GM12873 (cell line): Measurements from ENCODE around the gene TPD52L2.

Source experiments
- TF ChIP-seq, protein P1 (sequence below): IDR thresholded peaks from 2 replicates; pipeline ENCODE4 v1.5.1; 2012; ENCODE audit warnings: low read depth, mild to moderate bottlenecking, moderate library complexity, low read length, control low read depth; ENCODE audit not compliant: insufficient read depth; ENCODE audit errors: missing control alignments

The TPD52L2 gene

DNA sequence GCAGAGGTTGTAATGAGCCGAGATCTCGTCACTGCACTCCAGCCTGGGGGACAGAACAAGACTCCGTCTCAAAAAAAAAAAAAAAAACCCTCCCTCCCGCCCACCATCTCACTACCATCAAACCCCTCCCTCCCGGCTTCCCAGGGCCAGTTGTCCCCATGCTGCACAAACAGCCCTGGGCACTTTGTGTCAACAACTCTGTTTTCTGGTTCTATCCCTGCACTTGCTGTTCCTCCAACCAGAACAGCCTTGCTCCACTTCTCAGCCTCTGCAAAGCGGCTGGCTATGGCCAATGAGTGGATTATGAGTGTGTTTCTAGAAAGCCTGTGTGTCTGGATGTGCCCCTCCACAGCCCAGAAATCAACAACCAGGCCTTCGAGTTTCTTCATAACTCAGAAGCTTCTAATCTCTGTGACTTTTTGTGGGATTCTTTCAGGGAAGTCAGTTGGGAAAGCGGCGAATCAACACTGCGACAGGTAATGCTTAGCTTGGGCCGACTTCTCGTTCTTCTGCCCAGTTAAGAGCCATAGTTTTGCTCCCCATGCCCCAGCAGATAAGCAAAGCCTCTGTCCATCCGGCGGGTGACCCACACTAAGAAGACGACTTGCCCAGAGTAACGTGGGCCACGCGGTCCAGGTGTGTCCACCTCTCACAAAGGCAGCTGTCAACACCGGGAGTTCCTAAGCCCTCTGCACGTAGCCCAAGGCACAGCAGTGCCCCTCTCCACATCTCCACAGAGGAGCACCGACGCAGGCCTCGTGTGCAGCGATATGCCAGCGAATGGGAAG is 39.5 kb upstream of the TPD52L2 start:
- TF ChIP-seq, protein P1, sequence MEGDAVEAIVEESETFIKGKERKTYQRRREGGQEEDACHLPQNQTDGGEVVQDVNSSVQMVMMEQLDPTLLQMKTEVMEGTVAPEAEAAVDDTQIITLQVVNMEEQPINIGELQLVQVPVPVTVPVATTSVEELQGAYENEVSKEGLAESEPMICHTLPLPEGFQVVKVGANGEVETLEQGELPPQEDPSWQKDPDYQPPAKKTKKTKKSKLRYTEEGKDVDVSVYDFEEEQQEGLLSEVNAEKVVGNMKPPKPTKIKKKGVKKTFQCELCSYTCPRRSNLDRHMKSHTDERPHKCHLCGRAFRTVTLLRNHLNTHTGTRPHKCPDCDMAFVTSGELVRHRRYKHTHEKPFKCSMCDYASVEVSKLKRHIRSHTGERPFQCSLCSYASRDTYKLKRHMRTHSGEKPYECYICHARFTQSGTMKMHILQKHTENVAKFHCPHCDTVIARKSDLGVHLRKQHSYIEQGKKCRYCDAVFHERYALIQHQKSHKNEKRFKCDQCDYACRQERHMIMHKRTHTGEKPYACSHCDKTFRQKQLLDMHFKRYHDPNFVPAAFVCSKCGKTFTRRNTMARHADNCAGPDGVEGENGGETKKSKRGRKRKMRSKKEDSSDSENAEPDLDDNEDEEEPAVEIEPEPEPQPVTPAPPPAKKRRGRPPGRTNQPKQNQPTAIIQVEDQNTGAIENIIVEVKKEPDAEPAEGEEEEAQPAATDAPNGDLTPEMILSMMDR, result no peak

DNA sequence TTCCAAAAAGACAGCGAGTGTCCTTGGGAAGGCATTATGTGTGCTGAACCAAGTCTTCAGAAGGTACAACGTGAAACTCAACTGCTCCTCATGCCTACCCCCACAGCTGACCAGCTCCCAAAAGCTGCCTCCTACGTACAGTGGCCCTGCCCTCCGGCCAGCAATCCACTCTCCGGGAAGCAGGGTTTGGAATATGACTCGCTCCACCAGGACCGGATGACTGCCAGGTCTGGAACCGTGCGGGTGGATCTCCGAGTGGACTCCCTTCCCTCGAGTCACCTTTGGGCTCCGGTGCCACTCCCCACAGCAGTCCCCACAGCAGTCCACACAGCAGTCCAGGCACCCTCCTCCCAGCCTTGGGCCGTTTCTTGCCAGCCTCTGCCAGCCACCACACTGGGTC is 38.3 kb upstream of the TPD52L2 start:
- TF ChIP-seq, protein P1, result no peak

DNA sequence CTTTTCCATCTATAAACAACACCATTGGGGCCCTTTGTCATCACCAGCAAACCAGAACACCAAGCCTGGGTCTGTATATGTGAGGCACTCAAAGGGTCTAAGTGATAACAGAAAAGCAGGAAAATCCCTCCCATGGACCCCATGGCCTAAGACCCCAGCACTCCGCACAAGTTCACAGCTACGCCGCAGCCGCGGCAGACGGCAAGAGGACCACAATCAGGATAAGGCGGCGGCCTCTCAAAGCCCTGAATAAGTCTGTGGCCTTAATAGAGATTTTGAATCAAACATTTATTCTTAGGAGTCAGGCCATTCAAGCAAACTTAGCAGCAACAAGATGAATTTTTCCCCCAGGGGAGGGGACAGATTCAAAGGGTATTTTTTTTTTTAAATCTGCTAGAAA is 36.9 kb upstream of the TPD52L2 start:
- TF ChIP-seq, protein P1, result no peak

DNA sequence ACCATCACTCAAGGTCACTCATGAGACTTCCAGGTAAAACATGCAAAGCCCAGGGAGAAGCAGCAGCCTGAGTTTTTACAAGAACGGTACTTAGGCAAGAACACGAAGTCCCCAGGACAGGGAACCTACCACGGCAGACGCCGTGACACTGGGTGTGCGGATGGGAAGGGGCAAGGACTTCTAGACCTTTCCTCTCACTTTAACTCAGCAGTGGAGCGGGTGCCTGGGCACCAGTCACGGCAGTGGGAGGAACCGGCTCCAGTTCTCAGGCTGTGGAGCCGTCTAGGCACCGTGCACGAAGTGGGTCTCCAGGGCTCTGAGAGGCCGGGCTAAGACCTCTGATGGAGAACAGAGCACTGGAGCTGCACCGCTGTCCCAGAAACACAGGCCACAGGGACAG is 36.5 kb upstream of the TPD52L2 start:
- TF ChIP-seq, protein P1, result no peak

DNA sequence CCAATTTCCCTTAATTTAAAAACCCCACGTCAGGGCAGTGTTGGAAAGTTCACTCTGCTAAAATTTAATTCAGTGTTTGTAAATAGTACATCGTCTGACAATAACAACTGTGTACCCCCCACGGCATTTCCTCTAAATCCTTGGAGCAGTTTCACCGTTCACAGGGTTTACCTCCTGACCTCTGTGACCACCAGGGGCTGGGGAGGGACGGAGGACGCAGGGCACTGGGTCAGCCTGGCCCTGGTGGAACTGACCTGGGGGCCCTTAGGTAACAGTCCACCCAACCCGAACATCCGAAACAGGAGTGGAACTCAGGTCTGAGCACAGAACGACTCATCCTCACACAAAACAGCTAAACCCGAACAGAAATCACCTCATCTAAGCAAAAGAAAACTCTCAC is 36.1 kb upstream of the TPD52L2 start:
- TF ChIP-seq, protein P1, result no peak

DNA sequence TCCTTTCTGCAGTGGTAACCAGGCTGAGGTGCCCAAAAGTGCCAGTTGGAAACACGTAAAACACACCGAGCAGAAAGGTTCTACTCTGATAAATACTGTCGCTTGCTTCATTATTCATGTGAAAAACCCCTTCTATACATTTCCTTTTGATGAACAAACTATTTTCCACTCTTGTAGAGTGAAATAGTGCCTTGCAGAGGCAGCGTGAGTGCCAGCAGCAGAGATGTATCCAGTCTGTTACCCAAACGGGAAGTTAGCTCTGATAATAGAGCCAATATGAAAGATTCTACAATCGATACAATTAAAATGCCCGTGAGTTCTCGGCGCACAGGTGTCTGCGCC is 35.5 kb upstream of the TPD52L2 start:
- TF ChIP-seq, protein P1, result no peak

DNA sequence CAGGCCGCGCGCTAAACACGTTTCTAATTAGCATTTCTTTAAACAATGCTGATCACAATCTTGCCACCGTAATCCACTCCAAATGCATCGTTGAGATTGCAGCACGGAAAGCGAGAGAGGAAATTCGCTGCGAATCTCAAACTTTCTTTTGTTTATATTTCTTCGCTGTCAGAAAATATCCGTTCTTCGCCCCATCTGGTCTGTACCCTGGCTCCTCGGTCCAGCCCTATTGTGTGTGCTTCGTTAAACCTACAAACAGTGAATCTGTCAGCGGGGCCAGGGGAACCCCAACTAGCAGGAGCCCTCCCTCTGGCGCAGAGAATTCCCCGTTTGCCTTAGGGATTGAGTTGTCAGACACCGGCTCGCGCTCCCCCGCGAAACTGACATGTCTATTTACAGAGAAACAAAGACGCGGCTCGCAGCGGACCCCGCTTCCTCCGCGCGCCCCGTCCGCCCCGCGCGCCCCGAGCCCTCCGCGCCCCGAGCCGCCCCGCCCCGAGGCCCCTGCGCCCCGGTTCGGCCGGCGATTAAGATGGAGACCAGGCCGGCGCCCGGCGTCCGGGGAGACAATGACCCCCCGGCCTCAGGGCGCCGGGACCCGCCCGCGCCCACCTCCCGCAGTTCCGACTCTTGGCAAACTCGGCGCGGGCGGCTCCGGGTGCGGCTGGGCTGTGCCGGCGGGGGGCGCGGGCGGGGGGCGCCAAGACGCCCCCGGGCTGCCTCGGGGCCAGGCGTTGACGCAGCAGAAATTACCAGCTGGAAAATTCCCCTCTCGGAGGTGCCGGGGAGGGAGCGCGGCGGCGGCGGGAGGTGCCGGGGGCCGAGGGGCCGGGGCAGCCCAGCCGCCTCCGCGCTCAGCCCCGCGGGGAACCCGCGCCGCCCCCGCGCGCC is 34.9 kb upstream of the TPD52L2 start:
- TF ChIP-seq, protein P1, result no peak
